Stimulated activated CD8-positive, alpha-beta memory T cell treated with anti-CD3 and anti-CD28 coated beads, Interleukin-12 subunit alpha, Interleukin-12 subunit beta, amount 100 ng/mL, for 24 hours (primary cell): ENCODE results near the gene TSHZ2.
"Not testable (repeated sequence)": the region's sequence is repeated elsewhere in the genome, so short reads cannot be mapped to it uniquely, and the experiment has no call there.

Experiments used
- DNase-seq: peaks from one replicate; pipeline ENCODE4 v3.0.0-alpha.2; 2020; ENCODE audit errors: extremely low read depth

TSHZ2 gene

GRCh38 chr20:53504106-53504505 is 531.9 kb downstream of the TSHZ2 start:
- not testable (repeated sequence) for DNase-seq

- no peak for DNase-seq
Measured at GRCh38 chr20:53510262-53510661, 538.1 kb downstream of the TSHZ2 start.

- no peak for DNase-seq
Measured at GRCh38 chr20:53510704-53511103, 538.5 kb downstream of the TSHZ2 start.

GRCh38 chr20:53512076-53512475 is 539.9 kb downstream of the TSHZ2 start:
- DNase-seq, result no peak

- DNase-seq, result no peak
Measured at GRCh38 chr20:53513168-53513488, 541.0 kb downstream of the TSHZ2 start.

GRCh38 chr20:53513489-53514298 is 541.5 kb downstream of the TSHZ2 start:
- no peak for DNase-seq

- DNase-seq, result no peak
Measured at GRCh38 chr20:53515749-53516148, 543.6 kb downstream of the TSHZ2 start.

- DNase-seq, result no peak
Measured at GRCh38 chr20:53517146-53517545, 545.0 kb downstream of the TSHZ2 start.

GRCh38 chr20:53521421-53521820 is 549.3 kb downstream of the TSHZ2 start:
- DNase-seq, result not testable (repeated sequence)

GRCh38 chr20:53522026-53522425 is 549.9 kb downstream of the TSHZ2 start:
- no peak for DNase-seq

GRCh38 chr20:53522696-53523095 is 550.5 kb downstream of the TSHZ2 start:
- DNase-seq, result no peak

- DNase-seq, result not testable (repeated sequence)
Measured at GRCh38 chr20:53523615-53524014, 551.5 kb downstream of the TSHZ2 start.

GRCh38 chr20:53524589-53525312 is 552.6 kb downstream of the TSHZ2 start:
- DNase-seq, result no peak

- DNase-seq, result no peak
Measured at GRCh38 chr20:53527196-53527595, 555.0 kb downstream of the TSHZ2 start.

- no peak for DNase-seq
Measured at GRCh38 chr20:53529658-53530057, 557.5 kb downstream of the TSHZ2 start.

GRCh38 chr20:53530440-53530839 is 558.3 kb downstream of the TSHZ2 start:
- DNase-seq, result no peak

GRCh38 chr20:53532654-53533312 is 560.6 kb downstream of the TSHZ2 start:
- DNase-seq, result not testable (repeated sequence)

- DNase-seq, result no peak
Measured at GRCh38 chr20:53533500-53533899, 561.3 kb downstream of the TSHZ2 start.

GRCh38 chr20:53534037-53534436 is 561.9 kb downstream of the TSHZ2 start:
- DNase-seq, result no peak

GRCh38 chr20:53535878-53536277 is 563.7 kb downstream of the TSHZ2 start:
- no peak for DNase-seq

GRCh38 chr20:53536382-53536781 is 564.2 kb downstream of the TSHZ2 start:
- DNase-seq, result not testable (repeated sequence)

GRCh38 chr20:53539516-53539915 is 567.4 kb downstream of the TSHZ2 start:
- DNase-seq, result no peak
